GM19099 (cell line): ENCODE data around the gene CARD19.

Source experiments
- POLR2A ChIP-seq: IDR thresholded peaks from 3 replicates; pipeline ENCODE4 v1.6.1; 2011; ENCODE audit warnings: low read depth; ENCODE audit not compliant: insufficient read length; ENCODE audit errors: extremely low read depth

The CARD19 gene

GRCh38 chr9:93059715-93060578, 36.1 kb upstream of the CARD19 start:
- TF ChIP-seq POLR2A, result no peak

GRCh38 chr9:93060746-93061259, 35.2 kb upstream of the CARD19 start:
- no peak for TF ChIP-seq POLR2A

- TF ChIP-seq POLR2A, result no peak
These were observed 34.7 kb upstream of the CARD19 start for GRCh38 chr9:93061260-93061751.

GRCh38 chr9:93061791-93062763, 33.9 kb upstream of the CARD19 start:
- peak; percentile 28 for TF ChIP-seq POLR2A

- peak; percentile 55 for TF ChIP-seq POLR2A
These were observed 31.5 kb upstream of the CARD19 start for GRCh38 chr9:93064392-93065134.

GRCh38 chr9:93065135-93065720, 30.8 kb upstream of the CARD19 start:
- no peak for TF ChIP-seq POLR2A

GRCh38 chr9:93066978-93067603, 28.9 kb upstream of the CARD19 start:
- no peak for TF ChIP-seq POLR2A

- no peak for TF ChIP-seq POLR2A
These were observed 27.1 kb upstream of the CARD19 start for GRCh38 chr9:93068956-93069355.

GRCh38 chr9:93071464-93071863, 24.6 kb upstream of the CARD19 start:
- no peak for TF ChIP-seq POLR2A

GRCh38 chr9:93072383-93072795, 23.6 kb upstream of the CARD19 start:
- TF ChIP-seq POLR2A, result no peak

GRCh38 chr9:93076101-93076791, 19.8 kb upstream of the CARD19 start:
- TF ChIP-seq POLR2A, result no peak

- TF ChIP-seq POLR2A, result no peak
These were observed 19.3 kb upstream of the CARD19 start for GRCh38 chr9:93076792-93077128.

- TF ChIP-seq POLR2A, result no peak
These were observed 18.6 kb upstream of the CARD19 start for GRCh38 chr9:93077367-93077766.
